Posterior vena cava (tissue), 2 donors: ENCODE results near the gene ADORA1. TPM values are rescaled to one million over a fixed set of nuclear protein-coding genes. Genes with fewer than 3 reads are reported as not detected.
A peak's percentile ranks its signal among the peaks of the same experiment; 100 is the strongest.

Experiments used
- DNase-seq: peaks from one replicate; pipeline ENCODE4 v3.0.0-alpha.2; 2020; ENCODE audit warnings: low spot score
- intact Hi-C, 2 donors: fragments of 100-400 bp; cut with DNase I; formaldehyde crosslinking; loops; one replicate each; pipeline versions ENCODE4 v1.14.1 to v1.14.2; 2022 to 2023
- total RNA-seq, 2 donors: library from RNA; stranded (reverse); fragmentation: NEBNext Ultra II Directional; extraction: Animal tissue kit (Norgen Biotek cat#: 25700); gene quantifications; one replicate each; pipeline ENCODE4 v1.2.1, GENCODE V29; 2021
- donor health status: DM: yes; HTN: yes; CAD: no.
- donor health status: DM: yes; HTN: yes; CAD: no.

Gene ADORA1
- total RNA-seq, 2 donors from 2014 or later, result 0.32 to 1.3 TPM

DNA sequence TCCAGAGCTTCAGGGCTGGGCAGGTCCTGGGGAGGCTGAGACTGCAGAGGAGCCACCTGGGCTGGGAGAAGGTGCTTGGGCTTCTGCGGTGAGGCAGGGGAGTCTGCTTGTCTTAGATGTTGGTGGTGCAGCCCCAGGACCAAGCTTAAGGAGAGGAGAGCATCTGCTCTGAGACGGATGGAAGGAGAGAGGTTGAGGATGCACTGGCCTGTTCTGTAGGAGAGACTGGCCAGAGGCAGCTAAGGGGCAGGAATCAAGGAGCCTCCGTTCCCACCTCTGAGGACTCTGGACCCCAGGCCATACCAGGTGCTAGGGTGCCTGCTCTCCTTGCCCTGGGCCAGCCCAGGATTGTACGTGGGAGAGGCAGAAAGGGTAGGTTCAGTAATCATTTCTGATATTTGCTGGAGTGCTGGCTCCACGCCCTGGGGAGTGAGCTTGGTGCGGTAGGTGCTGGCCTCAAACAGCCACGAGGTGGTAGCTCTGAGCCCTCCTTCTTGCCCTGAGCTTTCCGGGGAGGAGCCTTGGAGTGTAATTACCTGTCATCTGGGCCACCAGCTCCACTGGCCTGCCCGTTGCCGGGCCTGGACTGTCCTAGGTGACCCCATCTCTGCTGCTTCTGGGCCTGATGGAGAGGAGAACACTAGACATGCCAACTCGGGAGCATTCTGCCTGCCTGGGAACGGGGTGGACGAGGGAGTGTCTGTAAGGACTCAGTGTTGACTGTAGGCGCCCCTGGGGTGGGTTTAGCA, 38.8 kb downstream of the ADORA1 start:
- no peak for DNase-seq
- intact Hi-C loops, result no loop called here

DNA sequence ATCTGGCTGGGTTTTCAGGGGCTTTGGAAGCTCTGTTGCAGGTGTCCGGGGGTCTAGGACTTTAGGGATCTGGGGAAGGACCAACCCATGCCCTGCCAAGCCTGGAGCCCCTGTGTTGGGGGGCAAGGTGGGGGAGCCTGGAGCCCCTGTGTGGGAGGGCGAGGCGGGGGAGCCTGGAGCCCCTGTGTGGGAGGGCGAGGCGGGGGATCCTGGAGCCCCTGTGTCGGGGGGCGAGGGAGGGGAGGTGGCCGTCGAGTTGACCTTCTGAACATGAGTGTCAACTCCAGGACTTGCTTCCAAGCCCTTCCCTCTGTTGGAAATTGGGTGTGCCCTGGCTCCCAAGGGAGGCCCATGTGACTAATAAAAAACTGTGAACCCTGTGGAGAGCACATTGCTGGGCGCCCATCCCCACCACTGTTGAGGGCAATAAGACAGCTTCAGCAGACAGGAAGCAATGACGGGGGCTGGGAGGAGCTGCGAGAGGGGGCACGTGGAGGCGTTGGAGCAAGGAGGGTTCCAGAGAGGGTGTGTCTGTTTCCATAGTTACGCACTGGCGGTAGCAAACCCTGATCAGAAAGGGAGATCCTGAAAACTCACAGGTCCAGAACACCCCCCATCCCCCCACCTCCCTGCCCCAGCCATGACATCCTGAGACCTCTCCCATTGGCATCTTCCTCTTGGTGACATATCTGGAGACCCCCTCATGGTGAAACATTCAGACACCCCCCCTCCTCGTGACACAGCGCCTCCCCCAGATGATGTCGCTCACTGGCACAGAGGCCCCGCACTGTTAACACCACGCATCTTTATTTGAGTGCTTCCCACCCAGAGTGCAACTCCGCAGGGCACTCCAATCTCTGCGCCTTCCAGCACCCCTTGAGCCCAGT, 39.7 kb downstream of the ADORA1 start:
- no peak for DNase-seq
- intact Hi-C loops, result no loop called here

DNA sequence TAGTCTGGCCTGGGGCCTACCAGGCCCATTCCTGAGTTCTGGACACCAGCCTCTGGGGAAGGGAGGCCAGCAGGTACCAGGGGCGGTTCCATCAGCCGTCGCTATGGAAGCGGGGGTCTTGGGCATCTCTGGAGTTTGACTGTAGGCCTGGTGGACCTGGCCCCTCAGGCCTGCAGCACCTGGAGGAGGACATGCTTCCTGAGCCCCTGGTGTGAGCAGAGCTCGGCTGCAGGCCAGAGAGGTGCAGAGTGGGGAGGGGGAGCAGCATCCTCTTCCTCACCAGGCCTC, 40.3 kb downstream of the ADORA1 start:
- DNase-seq, result no peak
- intact Hi-C loops, result no loop called here

DNA sequence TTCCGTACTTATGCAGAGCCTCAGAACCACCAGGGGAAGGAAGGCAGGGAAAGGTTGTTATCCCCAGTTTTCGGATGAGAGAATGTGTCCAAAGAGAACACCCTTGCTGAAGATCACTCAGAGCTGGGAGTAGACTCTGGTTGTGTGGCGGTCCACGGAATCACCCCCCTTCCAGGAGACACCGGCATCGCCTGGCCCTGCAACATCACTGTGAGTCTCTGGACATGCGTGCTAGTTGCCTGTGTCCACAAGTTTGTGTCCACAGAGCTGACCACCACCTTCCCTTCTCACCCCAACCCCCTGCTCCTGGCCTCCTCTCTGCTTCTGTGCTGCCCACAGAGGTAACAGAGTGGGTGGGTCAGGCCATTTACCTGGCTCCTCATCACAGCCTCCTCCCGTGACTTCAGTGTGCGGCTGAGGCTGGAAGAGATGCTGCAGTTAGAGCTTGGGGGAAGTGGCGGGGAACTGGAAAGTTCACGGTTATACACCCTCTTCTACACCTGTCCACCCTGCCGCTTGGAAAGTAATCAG, 40.8 kb downstream of the ADORA1 start:
- DNase-seq, result peak; percentile 50
- intact Hi-C loops, result no loop called here

DNA sequence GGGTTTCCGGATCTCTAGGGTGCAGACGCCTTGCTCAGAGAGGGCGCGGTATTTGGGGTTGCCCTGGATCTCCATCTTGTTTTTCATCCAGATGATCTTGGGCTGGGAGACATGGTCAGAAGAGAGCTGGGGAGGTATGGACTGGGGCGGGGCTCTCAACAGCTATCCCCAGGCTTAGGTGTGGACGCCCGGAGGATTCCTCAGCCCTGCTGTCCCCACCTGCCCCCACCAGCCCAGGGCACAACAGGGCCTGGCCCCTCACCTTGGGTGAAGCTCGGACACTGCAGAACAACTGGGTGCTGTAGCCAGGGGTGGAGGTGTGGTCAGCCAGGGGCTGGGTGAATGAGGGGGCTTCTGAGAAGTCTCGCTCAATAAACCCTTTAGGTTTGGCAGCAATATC, 41.5 kb downstream of the ADORA1 start:
- intact Hi-C loops, result no loop called here
- peak; percentile 47 for DNase-seq

DNA sequence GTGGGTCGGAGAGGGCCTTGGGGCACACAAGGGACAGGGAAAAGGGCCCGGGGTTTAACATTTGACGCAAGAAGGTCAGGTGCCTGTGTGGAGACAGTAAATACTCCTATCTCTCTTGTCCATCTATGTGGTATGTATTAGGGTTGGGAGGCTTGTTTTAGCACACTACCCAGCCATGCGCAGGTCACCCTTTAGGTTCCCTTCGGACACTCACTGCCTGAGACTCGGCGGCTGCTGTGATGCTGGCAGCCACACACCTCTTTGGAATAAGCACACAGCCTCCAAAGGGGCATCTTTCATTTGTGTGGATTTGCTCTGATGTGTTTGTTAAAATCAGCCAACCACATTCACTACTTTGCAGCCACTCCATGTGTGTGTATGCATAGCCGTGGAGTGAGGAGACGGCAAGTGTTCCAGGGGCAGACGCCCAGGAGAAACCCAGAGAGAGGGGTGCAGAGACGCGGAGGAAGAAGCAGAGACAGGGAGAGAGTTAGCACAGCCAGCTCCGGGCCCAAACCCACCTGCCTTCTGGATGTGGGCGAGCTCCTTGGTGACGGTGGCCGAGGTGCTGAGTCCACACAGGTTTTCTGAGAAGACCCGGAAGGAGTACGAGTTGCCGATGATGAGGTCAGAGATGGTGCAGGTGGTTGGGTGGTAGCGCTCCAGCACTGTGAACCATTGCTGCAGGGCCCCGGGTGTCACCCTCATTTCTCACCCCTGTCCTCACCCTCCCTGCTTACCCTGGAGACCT, 42.4 kb downstream of the ADORA1 start:
- DNase-seq, result peak; percentile 80
- intact Hi-C loops, result no loop called here

DNA sequence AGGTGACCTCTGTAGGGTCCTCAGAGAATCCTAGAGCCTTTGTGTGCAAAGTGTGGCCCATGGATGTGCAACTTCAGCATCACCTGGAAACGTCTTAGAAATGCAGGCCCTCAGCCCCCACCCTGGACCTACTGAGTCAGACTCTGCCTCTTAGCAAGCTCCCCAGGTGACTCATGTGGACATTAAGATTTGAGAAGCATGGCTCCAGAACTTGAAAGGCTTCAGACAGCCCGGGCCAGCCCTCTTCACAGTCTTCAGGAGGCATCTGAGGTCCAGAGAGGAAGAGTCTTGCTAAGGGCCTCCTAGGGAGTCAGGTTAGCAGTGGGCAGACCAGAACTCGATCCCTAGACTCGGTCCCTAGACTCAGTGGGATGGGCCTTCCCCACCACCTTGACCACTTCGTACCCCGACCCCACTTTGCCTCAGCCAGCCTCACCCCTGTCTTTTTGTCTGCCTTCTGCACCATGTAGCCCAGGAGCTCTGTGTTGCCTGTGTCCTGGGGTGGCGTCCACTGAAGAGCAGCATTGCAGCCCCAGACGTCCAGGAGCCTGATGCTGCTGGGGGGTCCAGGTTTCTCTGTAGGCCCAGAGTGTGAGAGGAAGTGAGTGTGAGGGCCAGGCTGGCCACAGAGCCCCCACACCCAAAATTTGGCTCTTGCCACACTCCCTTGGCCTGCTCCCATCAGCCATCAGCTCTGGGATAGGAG, 43.3 kb downstream of the ADORA1 start:
- intact Hi-C loops, result no loop called here
- DNase-seq, result peak; percentile 64

DNA sequence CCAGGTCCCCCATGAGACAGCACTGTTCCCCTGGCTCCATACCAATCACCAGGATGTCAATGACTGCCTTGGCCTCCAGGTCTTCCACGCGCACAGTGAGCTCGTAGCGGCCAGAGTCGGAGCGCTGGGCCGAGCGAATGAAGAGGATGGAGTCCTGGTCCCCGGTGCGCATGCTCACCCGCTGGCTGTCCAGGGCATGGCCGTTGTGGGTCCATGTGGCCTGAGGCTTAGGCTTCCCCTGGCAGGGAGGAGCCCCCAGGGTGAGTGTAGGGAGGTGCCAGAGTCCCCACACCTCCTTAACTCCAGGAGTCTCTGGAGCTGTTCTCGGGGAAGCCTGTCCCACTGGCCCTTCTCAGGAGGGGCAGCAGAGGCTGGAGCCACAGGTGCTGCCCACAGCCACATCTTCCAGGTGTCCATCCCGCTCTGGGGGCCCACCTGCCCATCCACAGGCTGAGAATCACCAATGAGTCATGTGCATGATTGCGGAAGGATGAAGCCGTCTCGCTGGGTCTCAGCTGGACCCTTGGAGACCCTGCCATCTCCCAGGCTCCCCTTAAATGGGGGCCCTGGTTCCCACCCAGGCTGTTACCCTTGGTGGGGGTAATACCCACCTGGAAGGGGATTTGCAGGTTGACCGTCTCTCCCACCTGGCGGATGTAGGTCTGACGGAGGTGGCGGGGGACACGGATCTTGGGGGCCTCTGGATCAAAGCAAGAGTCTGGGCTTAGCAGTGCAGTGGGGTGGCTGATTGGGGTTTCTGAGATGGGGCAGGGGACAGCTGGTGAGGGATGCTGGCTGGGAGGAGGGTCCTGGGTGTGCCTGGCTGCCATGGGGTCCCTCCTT, 44.0 kb downstream of the ADORA1 start:
- intact Hi-C loops, result no loop called here

DNA sequence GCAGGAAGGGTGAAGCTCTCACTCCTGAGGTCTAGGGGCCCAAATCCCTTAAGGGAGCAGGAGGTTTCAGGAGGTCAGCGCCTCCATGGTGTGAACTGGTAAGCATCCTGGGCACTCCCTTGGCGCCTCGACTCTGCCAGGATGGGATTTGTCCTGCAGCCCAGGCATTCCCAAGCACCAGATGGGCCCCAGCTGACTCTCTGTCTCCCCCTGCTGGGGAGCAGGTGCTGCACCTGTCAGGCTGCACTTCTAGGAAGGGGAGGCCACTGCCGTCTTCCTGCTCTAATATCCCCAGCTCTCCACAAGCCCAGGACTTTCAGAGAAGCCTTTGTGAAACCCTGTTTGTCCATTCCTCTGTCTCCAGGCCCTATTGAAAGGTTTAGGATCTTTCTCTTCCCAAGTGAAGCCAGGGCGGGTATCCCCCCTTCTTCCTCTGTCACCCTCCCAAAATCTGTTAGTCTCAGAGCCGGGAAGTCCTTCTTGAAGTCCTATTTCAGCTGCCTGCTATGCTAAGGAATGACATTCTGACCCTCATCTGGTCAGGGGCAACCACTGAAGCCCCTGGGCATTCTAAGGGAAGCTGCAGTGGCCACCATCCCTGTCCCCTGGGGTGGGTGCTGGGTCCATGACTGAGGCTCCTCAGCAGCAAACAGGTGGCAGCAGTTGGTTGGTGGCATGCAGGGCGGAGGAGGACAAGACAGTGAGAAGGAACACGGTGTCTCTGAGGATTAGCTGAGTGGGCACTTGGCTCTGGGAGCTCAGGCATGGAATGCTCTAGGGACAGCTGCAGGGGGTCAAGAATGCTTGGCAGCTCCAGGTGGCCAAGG, 44.9 kb downstream of the ADORA1 start:
- intact Hi-C loops, result no loop called here
- peak; percentile 79 for DNase-seq

More for the DNA sequence above, 44.0 kb downstream of the ADORA1 start:
- peak; percentile 64 for DNase-seq

DNA sequence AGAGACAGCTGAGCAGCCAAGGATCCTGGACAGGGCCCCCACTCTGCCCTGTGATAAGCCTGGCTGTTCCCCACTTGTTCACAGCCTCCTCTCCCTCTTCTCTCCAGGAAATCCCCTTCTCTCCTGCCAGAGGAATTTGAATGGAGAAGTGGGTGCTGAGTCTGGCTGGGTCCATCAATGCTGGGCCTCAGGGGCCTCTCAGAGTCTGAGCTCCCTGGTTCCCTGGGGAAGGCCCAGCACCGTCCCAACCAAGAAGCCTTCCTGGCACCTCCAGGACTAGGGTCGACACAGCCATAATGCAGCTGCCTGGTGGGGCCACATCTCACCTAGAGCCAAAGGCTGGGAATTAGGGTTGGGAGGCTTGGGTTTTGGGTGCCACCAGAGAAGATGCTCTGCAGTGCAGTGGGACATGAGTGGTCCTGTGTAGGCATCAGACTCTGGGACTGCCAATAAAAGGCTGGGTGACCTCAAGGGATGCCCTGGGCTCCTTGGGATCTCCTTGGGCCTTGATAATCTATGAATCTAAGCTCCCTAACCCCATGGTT, 45.6 kb downstream of the ADORA1 start:
- peak; percentile 51 for DNase-seq
- intact Hi-C loops, result no loop called here

DNA sequence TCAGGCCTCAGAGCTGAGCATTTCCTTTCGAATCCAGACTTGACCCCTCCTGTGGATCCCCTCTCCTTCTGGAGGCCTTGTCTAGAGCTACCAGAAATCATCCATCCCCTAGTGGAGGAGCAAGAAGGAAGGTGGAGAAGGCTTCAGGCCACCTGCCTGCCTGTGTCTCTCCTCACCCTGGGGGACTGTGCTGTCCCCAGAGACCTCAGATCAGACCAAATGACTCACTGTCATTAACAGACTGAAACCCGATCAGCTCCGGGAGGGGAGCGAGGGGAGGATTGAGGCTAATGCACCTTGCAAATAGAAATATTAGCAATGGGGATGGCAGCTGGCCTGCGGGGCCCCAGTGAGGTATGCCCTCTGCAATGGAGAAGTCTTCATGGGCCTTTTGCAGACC, 46.0 kb downstream of the ADORA1 start:
- intact Hi-C loops, result no loop called here
- DNase-seq, result peak; percentile 35

DNA sequence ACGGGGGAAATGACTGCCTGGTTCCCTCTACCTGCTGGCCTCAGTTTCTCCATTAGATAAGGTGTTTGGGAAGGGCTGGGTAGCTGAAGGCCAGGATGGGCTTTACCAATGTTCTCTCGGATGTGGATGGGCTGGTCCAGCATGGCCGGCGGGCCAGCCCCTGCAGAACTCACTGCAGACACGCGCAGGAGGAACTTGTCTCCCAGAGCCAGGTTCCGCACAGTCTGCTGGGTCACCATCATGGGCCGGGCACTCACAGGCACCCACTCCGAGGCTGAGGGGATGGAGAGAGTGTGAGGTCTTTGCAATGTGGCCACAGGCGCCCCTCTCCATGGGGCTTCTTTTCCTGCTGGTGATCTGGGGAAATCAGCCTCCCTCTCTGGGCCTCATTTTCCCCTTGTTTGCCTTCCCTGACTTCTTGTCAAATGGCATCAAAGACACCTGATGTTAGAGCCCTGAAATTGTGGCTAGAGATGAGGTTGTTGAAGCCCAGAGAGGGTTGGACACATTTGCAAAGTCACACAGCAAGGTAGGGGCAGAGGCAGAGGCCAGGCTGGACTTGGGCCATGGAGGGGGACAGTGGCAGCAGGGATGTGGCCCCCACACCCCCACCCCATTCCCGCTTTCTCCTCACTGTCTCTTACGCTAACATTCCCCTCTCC, 46.9 kb downstream of the ADORA1 start:
- intact Hi-C loops, result no loop called here
- peak; percentile 52 for DNase-seq

DNA sequence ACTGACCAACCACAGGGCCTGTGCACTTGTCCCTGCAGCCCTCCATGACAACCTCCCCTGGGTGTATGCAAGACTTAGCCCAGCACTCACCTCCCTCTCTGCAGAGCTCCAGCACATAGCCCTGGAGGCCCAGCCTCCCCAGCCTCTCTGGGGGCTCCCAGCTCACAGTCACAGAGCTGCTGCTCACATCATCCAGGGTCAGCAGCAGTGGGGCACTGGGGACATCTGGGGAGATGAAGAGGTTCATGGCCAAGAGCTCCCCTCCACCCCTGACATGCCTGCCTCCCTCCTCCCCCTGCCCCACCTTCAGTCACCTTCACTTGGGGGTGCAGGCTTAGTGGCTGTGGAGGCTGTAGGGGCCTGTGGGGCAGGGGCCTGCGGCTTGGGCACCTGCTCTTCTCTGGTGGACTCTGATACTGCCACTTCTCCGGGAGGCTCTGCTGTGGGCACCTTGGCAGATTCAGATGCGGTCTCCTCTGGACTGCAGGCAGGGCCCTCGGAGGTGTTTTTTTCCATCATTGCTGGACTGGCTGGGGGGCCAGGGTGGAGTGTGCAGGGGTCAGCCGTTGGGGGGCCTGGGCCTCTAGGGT, 47.8 kb downstream of the ADORA1 start, which contains the start of gene MYBPH:
TSS of gene MYBPH (minus strand) at position 590 of the 590 bp plus-strand sequence. CDS start at position 519, 71 bp downstream.
- DNase-seq, result peak; percentile 61
- intact Hi-C loops, result no loop called here

DNA sequence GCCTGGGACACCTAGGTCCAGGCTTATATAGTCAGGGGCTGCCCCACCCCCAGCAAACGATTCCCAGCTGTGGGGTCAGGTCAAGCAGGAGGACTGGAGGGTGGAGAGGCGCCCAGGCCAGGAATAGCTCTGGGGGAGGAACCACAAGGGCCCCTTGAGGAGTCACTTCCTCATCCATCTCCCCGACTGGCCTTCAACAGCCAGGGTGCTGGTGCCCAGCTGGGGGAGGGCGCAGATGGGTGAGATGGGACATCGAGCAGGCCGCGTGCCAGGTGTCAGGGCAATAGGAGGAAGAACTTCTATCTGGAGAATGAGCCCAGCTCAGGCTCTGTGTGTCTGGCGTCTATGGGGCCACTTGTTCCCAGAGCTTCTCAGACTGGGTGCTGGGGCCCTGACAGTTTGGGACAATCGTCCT, 48.3 kb downstream of the ADORA1 start:
- intact Hi-C loops, result no loop called here
- DNase-seq, result peak; percentile 75

DNA sequence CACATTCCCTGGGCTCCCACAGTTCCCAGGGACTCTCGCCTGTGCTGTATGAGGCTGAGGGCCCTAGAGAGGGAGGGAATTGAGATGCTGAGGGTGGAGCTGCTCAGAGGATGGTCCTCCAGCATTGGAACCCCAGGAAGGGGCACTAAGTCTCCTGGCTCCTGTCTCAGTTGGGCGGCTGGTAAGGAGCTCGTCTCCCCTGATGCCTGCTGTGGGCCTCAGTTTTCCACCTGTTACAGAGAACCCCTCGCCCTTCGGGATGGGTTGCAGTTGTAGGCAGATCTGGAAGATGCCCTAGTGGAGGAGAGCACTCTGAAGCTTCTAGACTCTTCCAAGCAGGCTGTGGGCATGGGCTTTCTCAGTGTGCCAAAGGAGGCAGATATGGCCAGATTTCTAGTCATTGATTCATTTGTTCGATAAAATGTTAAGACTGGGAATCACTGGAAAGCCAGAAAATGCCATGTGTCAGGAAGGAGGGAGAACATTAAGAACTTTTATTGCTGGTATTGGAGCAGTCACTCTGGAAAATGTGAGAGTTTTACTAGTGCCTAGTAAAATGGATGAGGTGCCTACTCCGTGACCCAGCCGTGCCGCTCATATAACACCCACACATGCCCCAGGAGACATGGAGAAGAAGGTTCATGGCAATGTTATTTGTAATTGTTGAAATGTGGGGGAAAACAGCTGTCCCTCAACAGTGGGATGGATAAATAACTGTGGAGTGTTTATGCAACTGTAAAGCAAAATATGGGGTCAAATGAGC, 48.9 kb downstream of the ADORA1 start:
- intact Hi-C loops, result no loop called here
- peak; percentile 22 for DNase-seq

DNA sequence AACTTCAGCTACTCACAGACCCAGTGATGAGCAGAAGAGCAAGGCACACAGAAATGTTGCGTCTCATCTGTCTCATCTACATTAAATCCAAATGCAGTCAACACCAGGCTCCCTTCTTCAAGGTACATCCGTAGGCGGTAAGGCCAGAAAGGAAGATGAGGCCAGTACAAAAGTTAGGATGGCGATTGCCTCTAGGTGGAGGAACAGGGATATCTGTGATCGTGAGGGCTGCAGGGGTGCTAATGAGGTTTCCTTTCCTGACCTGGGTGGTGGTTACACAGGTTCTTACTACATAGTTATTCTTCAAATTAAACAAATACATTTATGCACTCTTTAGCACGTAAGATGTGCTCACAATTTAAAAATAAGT, 49.5 kb downstream of the ADORA1 start:
- intact Hi-C loops, result no loop called here
- no peak for DNase-seq
